WTC11 (cell line): ENCODE results near the gene PPP1R11. TPM values are rescaled to one million over a fixed set of nuclear protein-coding genes. Genes with fewer than 3 reads are reported as not detected.

Source experiments
- AFF4 ChIP-seq: sonication (generic); formaldehyde crosslinking; IDR thresholded peaks from 2 replicates; pipeline ENCODE4 v1.8.1; 2023; ENCODE audit warnings: mild to moderate bottlenecking, missing genetic modification reagents, borderline replicate concordance
- ATF6 ChIP-seq: sonication (generic); formaldehyde crosslinking; IDR thresholded peaks from 2 replicates; pipeline ENCODE4 v1.8.1; 2023; ENCODE audit warnings: mild to moderate bottlenecking, missing genetic modification reagents
- FOXK1 ChIP-seq: sonication (generic); formaldehyde crosslinking; IDR thresholded peaks from 2 replicates; pipeline ENCODE4 v1.8.0; 2022; ENCODE audit warnings: mild to moderate bottlenecking, moderate library complexity, missing genetic modification reagents
- IRF1 ChIP-seq: sonication (generic); formaldehyde crosslinking; IDR thresholded peaks from 2 replicates; pipeline ENCODE4 v1.8.0; 2023; ENCODE audit warnings: missing genetic modification reagents
- SP1 ChIP-seq: sonication (generic); formaldehyde crosslinking; conservative IDR thresholded peaks from 2 replicates; pipeline ENCODE4 v1.8.1; 2022; ENCODE audit warnings: missing genetic modification reagents
- TCF7 ChIP-seq: sonication (generic); formaldehyde crosslinking; IDR thresholded peaks from 2 replicates; pipeline ENCODE4 v1.8.0; 2022; ENCODE audit warnings: mild to moderate bottlenecking, low read depth, missing genetic modification reagents, moderate library complexity
- ZBTB43 ChIP-seq: sonication (generic); formaldehyde crosslinking; IDR thresholded peaks from 2 replicates; pipeline ENCODE4 v1.8.1; 2023; ENCODE audit warnings: mild to moderate bottlenecking, missing genetic modification reagents
- ZMAT4 ChIP-seq: fragments of 250-450 bp; sonication (Bioruptor Pico); IDR thresholded peaks from 2 replicates; pipeline ENCODE4 v1.9.0; 2021; ENCODE audit warnings: mild to moderate bottlenecking
- ZNF219 ChIP-seq: sonication (generic); formaldehyde crosslinking; IDR thresholded peaks from 2 replicates; pipeline ENCODE4 v1.8.0; 2023; ENCODE audit warnings: missing genetic modification reagents, mild to moderate bottlenecking, borderline replicate concordance
- ZNF423 ChIP-seq: fragments of 250-450 bp; sonication (Bioruptor Pico); IDR thresholded peaks from 2 replicates; pipeline ENCODE4 v2.1.2; 2022; ENCODE audit warnings: mild to moderate bottlenecking, moderate library complexity
- ZNF425 ChIP-seq: fragments of 250-450 bp; sonication (Bioruptor Pico); conservative IDR thresholded peaks from 2 replicates; pipeline ENCODE4 v1.9.0; 2021; ENCODE audit warnings: mild to moderate bottlenecking
- ZNF671 ChIP-seq: fragments of 250-450 bp; sonication (Bioruptor Pico); IDR thresholded peaks from 2 replicates; pipeline ENCODE4 v1.8.0; 2021; ENCODE audit warnings: mild to moderate bottlenecking
- total RNA-seq: library from RNA; stranded (reverse); gene quantifications from 3 replicates; pipeline ENCODE4 v1.2.3, GENCODE V29; 2021
- TF ChIP-seq, protein P1 (sequence below): sonication (generic); formaldehyde crosslinking; IDR thresholded peaks from 2 replicates; pipeline ENCODE4 v1.8.1; 2022; ENCODE audit warnings: missing genetic modification reagents, borderline replicate concordance
- TF ChIP-seq, protein P2 (sequence below): sonication (generic); formaldehyde crosslinking; IDR thresholded peaks from 2 replicates; pipeline ENCODE4 v1.8.1; 2022; ENCODE audit warnings: mild to moderate bottlenecking, missing genetic modification reagents, moderate library complexity, borderline replicate concordance

PPP1R11 gene
- total RNA-seq, 1 experiment from 2014 or later: 25.0 TPM

- TF ChIP-seq ATF6 (CRISPR knock-in tag) (no peak), IRF1 (CRISPR knock-in tag) (no peak), ZNF423 (CRISPR knock-in tag) (no peak), ZMAT4 (CRISPR knock-in tag) (no peak), ZBTB43 (CRISPR knock-in tag) (no peak), ZNF671 (CRISPR knock-in tag) (no peak), ZNF219 (no peak), FOXK1 (CRISPR knock-in tag) (no peak), AFF4 (no peak), ZNF425 (CRISPR knock-in tag) (no peak), SP1 (CRISPR knock-in tag) (no peak), TCF7 (no peak)
- TF ChIP-seq, protein P1, sequence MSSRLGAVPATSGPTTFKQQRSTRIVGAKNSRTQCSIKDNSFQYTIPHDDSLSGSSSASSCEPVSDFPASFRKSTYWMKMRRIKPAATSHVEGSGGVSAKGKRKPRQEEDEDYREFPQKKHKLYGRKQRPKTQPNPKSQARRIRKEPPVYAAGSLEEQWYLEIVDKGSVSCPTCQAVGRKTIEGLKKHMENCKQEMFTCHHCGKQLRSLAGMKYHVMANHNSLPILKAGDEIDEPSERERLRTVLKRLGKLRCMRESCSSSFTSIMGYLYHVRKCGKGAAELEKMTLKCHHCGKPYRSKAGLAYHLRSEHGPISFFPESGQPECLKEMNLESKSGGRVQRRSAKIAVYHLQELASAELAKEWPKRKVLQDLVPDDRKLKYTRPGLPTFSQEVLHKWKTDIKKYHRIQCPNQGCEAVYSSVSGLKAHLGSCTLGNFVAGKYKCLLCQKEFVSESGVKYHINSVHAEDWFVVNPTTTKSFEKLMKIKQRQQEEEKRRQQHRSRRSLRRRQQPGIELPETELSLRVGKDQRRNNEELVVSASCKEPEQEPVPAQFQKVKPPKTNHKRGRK (CRISPR knock-in tag): no peak
- TF ChIP-seq, protein P2, sequence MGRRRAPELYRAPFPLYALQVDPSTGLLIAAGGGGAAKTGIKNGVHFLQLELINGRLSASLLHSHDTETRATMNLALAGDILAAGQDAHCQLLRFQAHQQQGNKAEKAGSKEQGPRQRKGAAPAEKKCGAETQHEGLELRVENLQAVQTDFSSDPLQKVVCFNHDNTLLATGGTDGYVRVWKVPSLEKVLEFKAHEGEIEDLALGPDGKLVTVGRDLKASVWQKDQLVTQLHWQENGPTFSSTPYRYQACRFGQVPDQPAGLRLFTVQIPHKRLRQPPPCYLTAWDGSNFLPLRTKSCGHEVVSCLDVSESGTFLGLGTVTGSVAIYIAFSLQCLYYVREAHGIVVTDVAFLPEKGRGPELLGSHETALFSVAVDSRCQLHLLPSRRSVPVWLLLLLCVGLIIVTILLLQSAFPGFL (CRISPR knock-in tag): no peak
Measured at GRCh38 chr6:30019819-30020218, 47.2 kb upstream of the PPP1R11 start (continued).
